Mucosa of rectum (tissue), 2 donors: Measurements from ENCODE around the gene GLRX2.
"Not testable (repeated sequence)": the region's sequence is repeated elsewhere in the genome, so short reads cannot be mapped to it uniquely, and the experiment has no call there.

ENCODE experiments used
- H3K27ac ChIP-seq, 2 donors: one replicate each; pipeline ENCODE4 v1.7.0; 2013; ENCODE audit warnings: inconsistent platforms in 2 of 2, low read depth in 2 of 2, low read length in 2 of 2
- H3K27me3 ChIP-seq, 2 donors: one replicate each; pipeline ENCODE4 v1.7.0; 2013; ENCODE audit warnings: low read length in 2 of 2; ENCODE audit not compliant: control insufficient read depth in 2 of 2, insufficient read depth in 2 of 2
- H3K36me3 ChIP-seq, 2 donors: one replicate each; pipeline ENCODE4 v1.7.0; 2013; ENCODE audit warnings: low read length in 2 of 2; ENCODE audit not compliant: control insufficient read depth in 2 of 2, insufficient read depth in 2 of 2
- H3K4me1 ChIP-seq, 2 donors: one replicate each; pipeline ENCODE4 v1.7.0; 2013; ENCODE audit warnings: low read length in 2 of 2, mild to moderate bottlenecking in 1 of 2; ENCODE audit not compliant: control insufficient read depth in 2 of 2, insufficient read depth in 2 of 2
- H3K4me3 ChIP-seq, 2 donors: one replicate each; pipeline ENCODE4 v1.7.0; 2013; ENCODE audit warnings: low read length in 2 of 2
- H3K9ac ChIP-seq, 2 donors: one replicate each; pipeline ENCODE4 v1.7.0; 2013; ENCODE audit warnings: low read length in 2 of 2, low read depth in 1 of 2, mild to moderate bottlenecking in 1 of 2
- H3K9me3 ChIP-seq, 2 donors: one replicate each; pipeline ENCODE4 v1.7.0; 2013; ENCODE audit warnings: low read length in 2 of 2; ENCODE audit not compliant: control insufficient read depth in 2 of 2
- donor health status: healthy.
- donor health status: Normal muscosa, but diverticular disease.

Gene GLRX2

DNA sequence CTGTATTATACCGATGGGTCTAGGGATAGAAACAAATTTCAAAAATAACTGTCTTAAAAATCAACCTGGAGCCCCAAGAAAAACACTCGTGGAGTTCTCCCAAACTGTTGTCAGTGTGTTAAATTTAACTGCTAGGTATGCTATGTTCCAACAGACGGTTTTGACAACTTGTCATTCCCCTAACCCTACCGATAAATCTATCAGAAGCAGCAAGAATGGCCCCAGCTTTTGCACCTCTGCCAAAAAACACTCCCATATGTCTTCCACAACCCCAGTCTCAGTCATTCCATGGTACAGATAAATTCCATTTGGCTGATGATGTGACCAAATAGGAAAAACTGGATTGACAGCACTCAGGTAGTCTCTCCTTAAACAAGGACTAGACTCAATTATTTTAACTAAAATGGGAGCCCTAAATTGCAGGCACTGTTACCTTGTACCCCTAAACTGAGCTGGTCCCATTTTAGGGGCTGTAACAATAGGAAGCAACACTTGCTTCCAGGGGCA, 51.0 kb downstream of the GLRX2 start:
- no peaks in the 10 kb centered on the region for H3K27me3 ChIP-seq
- H3K4me3 ChIP-seq: no peak overlapping the region

DNA sequence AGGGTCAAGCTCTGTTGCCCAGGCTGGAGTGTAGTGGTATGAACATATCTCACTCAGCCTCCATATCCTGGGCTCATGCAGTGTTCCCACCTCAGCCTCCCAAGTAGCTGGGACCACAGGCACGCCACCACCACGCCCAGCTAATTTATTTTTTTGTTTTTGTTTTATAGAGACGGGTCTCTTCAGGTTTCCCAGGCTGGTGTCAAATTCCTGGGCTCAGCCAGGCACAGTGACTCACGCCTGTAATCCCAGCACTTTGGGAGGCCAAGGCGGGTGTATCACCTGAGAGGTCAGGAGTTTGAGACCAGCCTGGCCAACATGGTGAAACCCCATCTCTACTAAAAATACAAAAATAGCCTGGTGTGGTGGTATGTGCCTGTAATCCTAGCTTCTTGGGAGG, 56.3 kb downstream of the GLRX2 start:
- H3K36me3 ChIP-seq: peaks cover 12 to 21% of the 10 kb centered on the region in 2 donors
- not testable (repeated sequence) for H3K27ac ChIP-seq, H3K4me3 ChIP-seq, H3K9ac ChIP-seq, H3K27me3 ChIP-seq, H3K9me3 ChIP-seq, H3K4me1 ChIP-seq

More for the DNA sequence above, 51.0 kb downstream of the GLRX2 start:
- no peaks in the 10 kb centered on the region for H3K9me3 ChIP-seq
- peaks cover 3 to 15% of the 10 kb centered on the region in 2 donors for H3K4me1 ChIP-seq
- no peak overlapping the region for H3K27ac ChIP-seq
- H3K36me3 ChIP-seq: peaks cover 3 to 6% of the 10 kb centered on the region in 2 donors
- H3K9ac ChIP-seq: no peak overlapping the region
